GM19351 (cell line): ENCODE data around the gene ERG.

Experiments used
- ATAC-seq: cut with Tn5 transposase; IDR thresholded peaks from one replicate; pipeline ENCODE4 v1.9.1; 2021; ENCODE audit warnings: mild to moderate bottlenecking, moderate library complexity; ENCODE audit not compliant: unreplicated experiment

The ERG gene

DNA sequence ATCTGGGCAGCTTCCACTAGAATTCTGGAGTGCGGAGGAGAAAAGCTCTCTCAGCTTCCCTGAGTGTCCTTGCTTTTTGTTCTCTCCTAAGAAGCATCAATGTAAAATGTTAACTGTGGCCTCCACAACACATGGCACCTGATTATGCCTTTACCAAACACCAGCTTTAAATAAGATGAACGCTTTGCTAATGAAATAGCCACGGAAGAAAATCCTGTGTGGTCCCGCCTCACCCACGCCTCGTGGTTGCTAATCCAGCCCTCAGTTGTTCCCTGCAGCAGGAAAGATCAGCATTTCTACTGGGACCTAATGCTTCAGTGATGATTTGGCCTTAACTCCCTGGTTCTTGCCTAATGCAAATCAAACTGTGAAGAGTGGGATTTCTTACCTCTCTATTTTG lies 1.8 kb upstream of the ERG start:
- ATAC-seq: no peak

DNA sequence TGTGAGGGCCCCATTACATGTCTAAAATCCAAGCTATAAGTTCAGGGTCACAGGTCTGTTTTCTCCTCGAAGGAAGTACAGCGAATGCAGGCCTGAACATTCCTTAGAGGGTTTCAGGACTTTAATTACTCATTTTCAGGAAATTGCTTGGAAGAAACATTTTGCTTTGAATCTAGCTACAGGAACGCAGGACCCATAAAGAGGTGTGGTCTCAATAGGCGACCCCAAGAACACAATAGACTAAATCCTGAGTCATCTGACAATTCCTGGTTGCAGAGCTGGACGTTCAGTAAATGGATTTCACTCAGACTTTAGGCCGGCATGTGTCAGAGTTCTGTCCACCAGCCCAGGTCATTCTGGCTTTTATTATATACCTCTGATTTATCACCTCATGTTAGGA lies 1.0 kb upstream of the ERG start:
- ATAC-seq: no peak

DNA sequence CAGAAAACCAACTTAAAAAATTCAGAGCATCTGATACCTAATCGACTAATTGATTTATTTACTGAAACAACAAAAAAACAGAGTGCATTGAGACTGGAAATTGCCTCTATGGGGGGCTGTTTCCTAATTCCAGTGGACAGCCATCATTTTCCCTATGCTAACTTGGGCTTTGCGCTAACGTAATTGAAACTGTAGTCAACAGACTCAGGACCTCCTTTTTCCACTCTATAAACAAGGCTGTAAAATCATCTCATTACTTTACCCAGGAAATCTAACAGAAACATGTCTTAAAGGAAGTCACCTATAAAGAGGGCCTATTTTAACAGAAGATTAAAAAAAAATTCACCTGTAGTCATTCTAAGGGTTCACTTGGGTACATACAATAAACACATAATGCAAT lies 2.1 kb downstream of the ERG start:
- ATAC-seq: no peak

DNA sequence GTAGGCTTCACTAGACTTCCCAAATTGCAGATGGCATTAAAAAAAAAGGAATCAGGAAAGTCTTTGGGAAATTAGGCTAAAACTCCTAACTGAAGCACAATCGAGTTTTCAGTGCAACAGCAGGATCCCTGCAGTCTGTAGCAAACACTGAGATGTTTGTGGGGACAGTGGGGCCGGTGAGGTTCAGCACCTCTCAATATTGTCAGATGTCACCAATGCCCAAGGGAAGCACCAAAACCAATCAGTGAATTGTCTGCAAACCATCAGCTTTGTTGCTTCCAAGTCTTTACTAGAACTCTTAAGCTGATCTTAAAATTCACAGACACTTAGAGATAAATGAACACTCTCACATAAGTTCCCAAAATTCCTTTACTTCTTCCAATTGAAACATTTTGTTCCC lies 2.6 kb downstream of the ERG start:
- no peak for ATAC-seq

DNA sequence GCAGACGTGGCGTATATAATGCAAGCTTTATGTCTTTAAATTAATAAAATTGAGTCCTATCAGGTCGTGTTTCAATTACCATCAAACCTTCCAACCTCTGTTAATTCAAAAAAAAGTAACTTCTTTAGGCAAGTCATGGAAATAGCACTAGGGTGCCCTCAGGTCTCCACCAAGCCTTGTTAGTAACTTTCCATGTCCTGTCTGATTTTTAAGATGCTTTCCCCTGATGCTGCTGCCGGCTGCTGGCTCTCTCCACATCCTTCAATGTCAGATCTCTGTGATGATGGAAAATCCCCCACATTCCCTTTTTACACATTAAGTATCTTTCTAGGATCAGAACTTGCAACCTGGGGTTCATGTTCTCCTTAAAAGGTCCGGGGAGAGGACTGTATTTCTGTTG lies 3.0 kb downstream of the ERG start:
- no peak for ATAC-seq

DNA sequence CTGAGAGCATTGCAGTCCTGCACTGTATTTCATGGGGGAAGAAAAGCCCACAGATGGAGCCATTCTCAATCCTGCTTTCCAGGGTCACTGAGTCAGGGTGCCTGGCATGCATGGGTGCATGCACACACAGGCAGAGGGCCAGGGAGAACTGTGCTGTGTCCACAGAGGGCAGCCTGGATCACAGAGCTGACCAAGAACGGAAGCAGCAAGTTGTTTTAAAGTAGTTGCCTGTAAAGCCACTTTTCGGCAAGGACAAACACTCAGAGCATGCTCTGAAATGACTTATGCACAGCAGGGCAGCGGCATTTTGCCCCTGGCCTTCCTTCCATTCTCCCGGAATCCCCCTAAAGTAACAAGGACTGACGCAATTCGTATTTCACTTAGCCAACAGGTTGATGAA lies 3.6 kb downstream of the ERG start:
- no peak for ATAC-seq

DNA sequence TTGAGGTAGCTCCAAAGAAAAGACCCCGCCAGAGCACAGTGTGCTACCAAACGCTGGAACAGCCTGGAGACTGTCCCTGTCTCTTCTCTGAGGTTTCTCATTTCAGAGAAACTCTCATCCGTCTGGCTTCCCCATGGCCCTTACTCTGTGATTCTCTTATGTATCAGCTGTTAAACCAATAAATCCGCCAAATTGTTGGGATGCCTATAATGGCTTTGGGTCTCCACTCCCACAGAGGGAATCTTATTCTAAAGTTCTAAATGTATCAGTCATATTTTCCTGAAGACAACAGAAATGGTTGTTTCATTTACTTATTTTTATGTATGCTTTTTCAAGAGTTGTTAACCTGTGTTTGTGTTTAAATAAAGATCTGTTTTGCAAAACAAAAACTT lies 4.0 kb downstream of the ERG start:
- no peak for ATAC-seq

DNA sequence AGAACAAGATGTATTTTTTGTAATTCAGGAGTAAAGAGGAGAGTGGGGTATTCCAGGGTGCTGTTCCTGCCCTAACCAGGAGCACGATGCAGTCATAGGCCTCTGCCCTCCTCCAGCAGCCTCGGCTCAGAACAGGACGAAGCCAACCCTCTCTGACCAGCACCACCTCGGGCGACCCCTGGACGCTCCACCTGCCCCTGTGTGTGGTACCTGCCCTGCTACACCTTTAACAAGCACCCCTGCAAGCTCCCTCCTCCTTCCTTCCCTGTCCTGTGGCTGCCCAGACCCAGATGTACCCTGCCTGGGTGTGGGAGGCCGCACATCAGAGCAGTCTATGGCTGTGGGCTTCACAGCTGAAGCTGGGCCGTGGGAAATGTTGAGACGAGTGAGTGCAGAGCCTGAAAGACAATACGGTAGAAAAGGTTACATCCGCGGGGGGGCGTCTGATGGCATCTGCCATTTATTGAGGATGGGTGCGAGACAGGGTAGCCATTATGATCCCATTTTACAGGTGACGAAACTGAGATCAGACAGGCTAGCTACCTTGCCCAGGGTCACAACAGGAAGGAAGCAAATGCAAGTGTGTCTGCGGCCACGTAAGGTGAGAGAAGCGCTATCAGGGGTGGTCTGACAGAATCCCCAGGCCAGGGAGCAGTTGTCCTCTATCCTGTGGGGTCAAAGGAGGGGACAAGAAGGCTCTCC lies 4.6 kb downstream of the ERG start:
- no peak for ATAC-seq

DNA sequence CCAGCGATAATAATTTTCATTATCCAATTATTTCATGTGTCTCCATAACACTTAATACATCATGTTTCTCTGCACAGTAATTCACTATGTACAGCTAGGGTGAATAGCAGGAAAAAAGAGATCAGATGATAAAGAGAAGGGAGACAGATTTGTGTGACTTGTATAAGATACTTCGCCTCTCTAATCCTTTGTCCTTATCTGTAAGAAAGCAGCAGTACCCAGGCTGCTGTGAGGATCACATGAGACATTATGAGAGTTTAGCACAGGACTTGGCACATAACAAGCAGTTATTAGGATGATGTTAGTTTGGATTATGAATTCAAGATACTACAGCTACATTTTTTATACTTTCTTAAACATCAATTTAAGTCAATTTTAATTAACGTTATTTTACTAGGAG lies 6.3 kb downstream of the ERG start:
- no peak for ATAC-seq

DNA sequence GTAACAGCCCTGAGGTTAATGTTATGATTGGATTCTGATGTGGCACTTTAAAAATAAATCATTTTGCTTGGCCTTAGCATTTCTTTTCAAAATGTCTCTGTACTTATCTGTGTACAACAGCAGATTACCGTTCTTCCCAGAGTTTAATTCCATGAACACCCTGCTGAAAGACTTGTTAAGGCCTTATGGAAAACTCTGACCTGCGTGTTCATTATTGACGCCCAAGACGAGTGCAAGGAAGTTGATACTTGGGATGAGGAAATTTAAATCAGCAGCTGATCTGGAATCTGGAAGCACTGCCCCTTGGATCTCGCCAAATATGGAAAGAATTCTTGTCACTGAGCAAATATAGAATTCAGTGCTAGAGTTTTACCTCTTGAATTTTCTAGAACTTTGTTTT lies 6.7 kb downstream of the ERG start:
- no peak for ATAC-seq

DNA sequence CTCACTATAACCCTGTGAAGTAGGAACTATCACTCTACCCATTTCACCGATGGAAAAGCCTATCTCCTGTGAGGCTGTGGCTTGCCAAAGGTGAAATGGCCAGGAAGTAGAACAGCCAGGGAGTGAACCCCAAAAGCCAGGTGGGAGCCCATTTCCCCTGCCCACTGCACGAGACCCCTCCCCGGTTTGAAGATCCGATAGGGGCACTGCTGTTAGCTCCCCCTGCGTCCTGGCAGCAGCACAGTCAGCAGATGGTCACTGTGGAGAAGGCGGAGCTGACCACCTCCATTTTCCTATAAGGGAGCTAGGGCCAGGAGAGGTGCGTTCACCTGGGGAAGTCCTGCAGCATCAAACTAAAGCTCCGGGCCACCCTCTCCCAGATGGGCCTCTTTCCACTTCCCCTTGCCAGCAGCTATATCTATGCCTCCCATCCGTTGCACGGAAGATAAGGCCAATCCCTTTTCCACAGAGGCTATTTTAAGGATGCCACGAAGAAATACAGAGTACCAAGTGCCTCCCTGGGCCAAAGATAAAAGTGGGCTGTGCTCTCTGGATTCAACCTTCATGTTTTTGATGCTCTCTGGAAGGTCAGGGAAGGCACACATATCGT lies 7.8 kb downstream of the ERG start:
- ATAC-seq: no peak

DNA sequence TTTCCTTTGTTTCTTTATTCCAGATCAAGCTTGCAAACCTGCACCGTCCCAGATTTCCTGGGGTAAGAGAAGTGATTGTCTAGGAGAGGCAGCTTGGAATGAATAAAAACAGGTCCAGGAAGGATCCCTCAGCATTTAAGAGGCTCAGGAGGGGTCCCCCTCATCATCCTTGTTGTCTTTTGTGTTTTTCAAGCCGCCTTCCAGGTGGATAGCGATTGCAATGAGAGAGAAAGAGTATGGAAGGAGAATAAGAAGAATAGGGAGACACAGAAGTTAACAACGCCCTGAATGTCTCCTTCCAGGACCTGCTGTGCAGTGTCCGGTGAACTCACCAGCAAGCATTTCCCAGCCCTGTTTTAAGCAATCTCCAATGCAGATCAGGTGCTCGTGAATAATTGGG lies 8.5 kb downstream of the ERG start:
- no peak for ATAC-seq

DNA sequence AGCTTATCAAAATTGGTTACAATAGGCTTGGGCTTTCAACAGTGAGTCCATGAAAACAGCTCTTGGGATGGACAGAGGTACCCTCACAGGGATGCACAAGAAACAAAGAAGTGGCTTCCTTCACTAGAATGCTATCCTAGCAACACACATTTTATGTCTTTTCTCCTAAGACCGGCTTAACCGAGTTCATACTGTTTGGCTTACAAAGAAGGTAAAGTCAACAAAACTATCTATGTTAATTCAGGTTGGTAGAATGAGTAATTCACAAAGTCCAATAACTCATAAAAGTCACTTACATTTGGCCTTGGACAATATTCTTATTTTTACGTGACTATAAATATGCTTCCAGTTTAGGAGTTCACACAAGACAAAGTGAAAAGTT lies 9.0 kb downstream of the ERG start:
- no peak for ATAC-seq

DNA sequence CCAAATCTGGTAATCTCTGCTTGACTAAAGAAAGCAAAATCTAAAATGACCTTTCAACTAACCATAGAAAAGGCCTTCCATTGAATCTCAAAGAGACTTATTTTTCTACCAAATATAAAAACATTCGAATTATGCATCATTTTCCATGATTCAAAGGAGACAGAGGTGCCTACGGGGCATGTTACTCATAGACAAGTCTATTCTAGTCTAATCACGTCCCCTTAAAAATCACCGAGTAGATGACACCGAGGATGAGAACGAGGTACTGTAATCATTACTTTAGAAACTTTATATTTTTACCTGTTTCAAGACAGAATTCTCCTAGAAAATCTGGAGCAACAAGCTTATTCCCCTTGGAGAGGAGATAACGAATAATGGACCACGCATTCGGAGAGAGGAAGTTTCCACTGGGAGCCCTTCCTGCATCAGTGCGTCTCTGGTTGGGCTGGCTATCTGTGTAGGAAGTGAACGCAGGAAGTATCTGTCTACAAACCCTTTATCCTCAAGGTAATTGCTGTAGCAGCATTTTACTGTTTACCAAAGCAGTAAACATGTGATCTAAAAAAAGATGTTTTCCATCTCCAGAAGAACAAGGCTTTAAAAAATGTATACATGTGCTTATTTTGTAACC lies 9.5 kb downstream of the ERG start:
- ATAC-seq: no peak

DNA sequence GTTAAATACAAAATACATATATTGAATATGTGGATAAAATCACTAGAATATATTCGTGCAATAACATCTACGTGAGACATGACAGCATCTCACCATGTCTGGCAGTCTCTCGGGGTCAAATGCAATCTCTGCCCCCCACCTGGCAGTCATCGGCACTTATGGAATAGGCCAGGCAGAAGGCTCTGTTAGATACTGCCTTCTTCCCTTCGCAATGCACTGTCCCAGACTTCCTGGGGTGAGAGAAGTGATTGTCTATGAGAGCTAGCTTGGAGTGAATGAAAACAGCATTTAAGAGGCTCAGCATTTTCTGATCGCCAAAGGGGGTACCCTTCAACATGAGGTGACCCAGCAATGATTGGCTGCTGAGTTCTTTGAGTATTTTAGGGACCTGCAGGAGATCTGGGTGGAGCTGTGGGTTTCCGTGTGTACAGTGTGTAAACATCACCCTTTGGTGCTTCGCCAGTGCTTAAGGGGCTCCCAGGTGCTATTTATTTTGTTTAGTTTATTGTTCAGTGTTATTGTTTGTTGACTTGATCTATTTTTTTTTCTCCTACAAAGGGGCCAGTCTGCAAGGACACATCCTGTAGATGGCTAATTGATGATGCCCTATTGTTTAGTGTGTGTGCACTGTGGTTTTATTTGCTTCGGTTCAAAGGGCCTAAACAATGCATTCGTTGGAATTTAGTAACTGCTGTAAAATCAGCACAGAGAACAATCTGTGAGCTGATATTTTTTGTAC lies 10.2 kb downstream of the ERG start:
- no peak for ATAC-seq

DNA sequence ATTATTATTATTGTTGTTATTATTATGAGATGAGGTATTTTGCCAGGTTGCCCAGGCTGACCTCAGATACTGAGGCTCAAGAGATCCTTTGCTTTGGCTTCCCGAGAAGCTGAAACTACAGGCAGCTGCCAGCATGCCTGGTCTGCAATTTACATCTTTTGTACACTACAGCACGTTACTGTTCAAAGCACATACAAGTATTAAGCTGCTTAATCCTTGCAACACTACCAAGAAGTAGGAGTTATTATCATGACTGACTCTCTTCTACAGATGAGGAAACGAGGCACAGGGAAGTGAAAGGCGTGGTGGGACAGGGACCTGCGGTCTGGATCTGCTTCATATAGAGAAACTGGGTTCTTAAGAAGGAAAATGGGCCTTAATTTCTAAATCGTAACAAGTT lies 11.6 kb downstream of the ERG start:
- no peak for ATAC-seq

DNA sequence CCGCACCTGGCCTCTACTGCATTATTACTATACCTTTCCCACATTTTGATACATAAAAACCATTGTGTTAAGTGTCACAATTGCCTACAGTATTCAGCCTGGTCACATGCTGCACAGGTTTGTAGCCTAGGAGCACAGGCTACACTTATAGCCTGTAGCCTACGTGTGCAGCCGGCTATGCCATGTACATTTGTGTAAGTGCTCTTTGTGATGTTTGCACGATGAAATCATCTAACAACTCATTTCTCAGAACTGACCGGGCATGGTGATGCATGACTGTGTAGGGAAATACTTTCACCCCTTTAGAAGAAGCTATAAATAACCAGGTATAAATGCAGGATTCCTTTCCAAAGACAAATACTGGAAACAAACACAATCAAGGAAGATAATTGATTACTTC lies 12.1 kb downstream of the ERG start:
- no peak for ATAC-seq

DNA sequence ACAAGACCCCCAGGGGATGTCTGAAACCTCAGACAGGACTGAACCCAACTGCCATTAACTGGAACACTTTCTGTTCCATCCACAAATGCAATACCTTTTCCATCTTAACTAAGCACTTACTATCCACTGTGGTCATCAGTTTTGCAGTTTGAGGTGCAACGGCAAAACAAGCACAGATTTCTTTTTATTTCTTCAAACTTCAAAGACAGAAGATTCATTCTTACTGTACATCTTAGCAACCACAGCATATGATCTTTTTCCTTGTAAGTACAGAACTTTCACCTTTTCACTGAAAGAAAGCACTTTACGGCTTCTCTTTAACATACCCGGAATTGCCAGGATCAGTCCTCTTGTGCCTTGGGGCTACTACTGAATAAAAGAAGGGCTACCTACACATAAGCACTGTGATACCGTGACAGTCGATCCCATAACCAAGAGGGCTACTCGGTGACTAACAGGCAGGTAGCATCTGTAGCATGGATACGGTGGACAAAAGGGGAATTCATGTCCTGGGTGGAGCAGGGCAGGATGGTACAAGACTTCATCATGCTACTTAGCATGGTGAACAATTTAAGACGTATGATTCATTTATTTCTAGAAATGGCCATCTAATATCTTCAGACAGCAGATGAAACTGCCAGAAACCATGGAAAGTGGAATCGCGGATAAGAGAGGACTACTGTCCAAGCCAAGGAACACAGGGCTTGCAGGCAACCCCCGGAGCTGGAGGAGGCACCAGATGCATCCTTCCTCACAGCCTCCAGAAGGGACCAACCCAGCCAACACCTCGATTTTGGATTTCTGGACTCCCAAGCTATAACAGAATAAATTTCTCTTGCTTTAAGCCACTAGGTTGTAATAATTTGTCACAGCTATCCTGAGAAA lies 18.4 kb downstream of the ERG start:
- ATAC-seq: no peak

DNA sequence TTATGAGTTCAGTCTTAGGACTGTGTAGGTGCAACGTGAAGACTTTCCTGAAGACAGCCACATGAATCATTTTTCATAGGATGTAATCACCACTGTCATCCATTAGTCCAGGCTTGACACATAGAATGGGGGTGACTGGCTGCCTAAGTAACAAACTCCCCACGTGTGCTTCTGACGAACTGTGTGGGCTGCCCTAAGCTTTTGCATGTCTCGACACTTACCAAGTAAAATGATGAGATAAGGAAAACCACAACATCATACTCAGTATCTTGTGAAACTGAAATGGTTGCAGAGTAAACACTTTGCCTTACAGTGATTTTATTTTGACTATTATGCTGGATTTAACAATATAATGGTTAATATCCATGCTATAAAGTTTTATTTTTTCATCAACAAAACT lies 19.5 kb downstream of the ERG start:
- ATAC-seq: no peak

DNA sequence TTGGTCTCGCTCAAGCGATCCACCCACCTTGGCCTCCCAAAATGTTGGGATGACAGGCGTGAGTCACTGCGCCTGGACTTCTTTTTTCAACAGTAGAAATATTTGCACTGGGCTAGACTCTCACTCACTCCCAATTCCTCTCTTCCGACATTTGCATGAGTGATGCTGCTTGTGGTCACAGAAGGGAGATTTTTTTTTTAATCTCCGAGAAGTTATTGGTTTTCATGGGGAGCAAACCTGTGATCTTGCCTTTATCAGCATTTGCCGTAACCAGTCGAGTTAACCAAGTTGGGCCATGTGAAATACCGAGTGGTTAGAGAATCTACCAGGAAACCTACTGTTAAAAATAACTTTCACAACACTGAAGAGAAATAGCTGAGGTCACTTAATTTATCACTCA lies 21.1 kb downstream of the ERG start:
- no peak for ATAC-seq

DNA sequence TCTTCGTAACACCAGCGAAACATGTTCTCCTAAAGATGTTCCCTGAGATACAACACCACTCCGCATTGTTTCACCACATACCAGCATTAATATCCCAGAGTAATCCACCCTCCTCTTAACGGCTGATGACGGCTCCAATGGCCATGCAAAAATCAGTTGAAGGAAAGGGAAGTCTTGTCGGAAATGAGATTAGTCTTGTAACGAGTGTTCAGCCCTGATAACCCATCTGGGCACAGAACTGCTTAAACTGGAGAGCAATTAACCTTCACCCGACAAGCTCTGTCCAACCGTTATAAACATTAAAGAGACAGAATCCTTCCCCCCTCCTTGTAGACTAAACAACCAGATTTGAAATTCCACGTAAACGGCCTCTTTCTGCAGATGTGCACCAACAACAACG lies 21.9 kb downstream of the ERG start:
- no peak for ATAC-seq
